Epidermal melanocyte (primary cell): ENCODE measurements around the gene FAAP100.
"Not testable (repeated sequence)": the region's sequence is repeated elsewhere in the genome, so short reads cannot be mapped to it uniquely, and the experiment has no call there.

Experiments
- DNase-seq: peaks from one replicate; pipeline ENCODE4 v3.0.0; 2011; ENCODE audit warnings: low spot score; ENCODE audit not compliant: insufficient read length

FAAP100 gene

GRCh38 chr17:81538651-81539570 is 13.2 kb downstream of the FAAP100 start:
- DNase-seq: no peak

GRCh38 chr17:81537856-81538555 is 14.1 kb downstream of the FAAP100 start:
- DNase-seq: no peak

GRCh38 chr17:81537343-81537855 is 14.8 kb downstream of the FAAP100 start:
- no peak for DNase-seq

- no peak for DNase-seq
These were observed 15.6 kb downstream of the FAAP100 start for GRCh38 chr17:81536299-81537290.

- DNase-seq: no peak
These were observed 16.5 kb downstream of the FAAP100 start for GRCh38 chr17:81535480-81536298.

GRCh38 chr17:81535007-81535328 is 17.2 kb downstream of the FAAP100 start:
- no peak for DNase-seq

GRCh38 chr17:81534157-81535006 is 17.8 kb downstream of the FAAP100 start:
- DNase-seq: no peak

- DNase-seq: no peak
These were observed 18.6 kb downstream of the FAAP100 start for GRCh38 chr17:81533339-81534141.

- no peak for DNase-seq
These were observed 19.5 kb downstream of the FAAP100 start for GRCh38 chr17:81532490-81533287.

GRCh38 chr17:81531998-81532404 is 20.2 kb downstream of the FAAP100 start:
- not testable (repeated sequence) for DNase-seq

- not testable (repeated sequence) for DNase-seq
These were observed 21.1 kb downstream of the FAAP100 start for GRCh38 chr17:81531013-81531412.

GRCh38 chr17:81529437-81529803 is 22.7 kb downstream of the FAAP100 start:
- DNase-seq: no peak

GRCh38 chr17:81528651-81529436 is 23.3 kb downstream of the FAAP100 start:
- DNase-seq: no peak

- no peak for DNase-seq
These were observed 23.8 kb downstream of the FAAP100 start for GRCh38 chr17:81528384-81528650.

GRCh38 chr17:81527591-81528383 is 24.4 kb downstream of the FAAP100 start, which contains the start of gene FSCN2:
FSCN2 (plus strand) TSS chr17:81528377; CDS start chr17:81528532, 155 bp downstream.
- no peak for DNase-seq
